HEK293 (cell line): Measurements from ENCODE around the gene ELAVL1.

Experiments used
- CTCF ChIA-PET: fragments of 350-600 bp; formaldehyde crosslinking; extraction: SDS; loops from one replicate; lab custom pipeline; 2021; ENCODE audit warnings: antibody characterized with exemption; lab: Yijun Ruan, JAX
- POLR2A ChIA-PET: fragments of 300-600 bp; formaldehyde crosslinking; extraction: SDS; loops from one replicate; lab custom pipeline; 2020; ENCODE audit warnings: antibody characterized with exemption, inconsistent platforms; lab: Yijun Ruan, JAX
- H3K27ac ChIP-seq: fragments of 200-500 bp; sonication (Bioruptor generic); 2 replicates; pipeline ENCODE4 v1.5.1; 2014; ENCODE audit warnings: low read depth, low read length, control low read depth, inconsistent platforms; ENCODE audit errors: extremely low read depth
- H3K36me3 ChIP-seq, 2 experiments: fragments of 200-500 bp in 1 of 2; sonication (Bioruptor generic) in 1 of 2; 1 replicate in 1 of 2; 2 replicates in 1 of 2; pipeline ENCODE4 v1.5.1; 2014 to 2017; ENCODE audit warnings: inconsistent platforms in 2 of 2, low read length in 2 of 2; ENCODE audit not compliant: control insufficient read depth in 2 of 2, insufficient read depth in 1 of 2
- H3K4me1 ChIP-seq: fragments of 200-500 bp; sonication (Bioruptor generic); 2 replicates; pipeline ENCODE4 v1.5.1; 2014; ENCODE audit warnings: mild to moderate bottlenecking, low read length, inconsistent platforms; ENCODE audit not compliant: control insufficient read depth, insufficient read depth
- H3K4me3 ChIP-seq: 2 replicates; pipeline ENCODE4 v1.5.1; 2011; ENCODE audit warnings: low read depth, mild to moderate bottlenecking, control low read depth, low read length, moderate library complexity
- H3K9me3 ChIP-seq: fragments of 200-500 bp; sonication (Bioruptor generic); 2 replicates; pipeline ENCODE4 v1.5.1; 2014; ENCODE audit warnings: low read depth, low read length, inconsistent platforms; ENCODE audit not compliant: control insufficient read depth, insufficient read depth
- ATF2 ChIP-seq: fragments of 450-650 bp; formaldehyde crosslinking; IDR thresholded peaks from 2 replicates; pipeline ENCODE4 v1.5.1; 2016; ENCODE audit warnings: missing biosample characterization, missing genetic modification characterization, low read depth
- BCL11B ChIP-seq: fragments of 450-650 bp; formaldehyde crosslinking; IDR thresholded peaks from 2 replicates; pipeline ENCODE4 v1.5.1; 2016; ENCODE audit warnings: low read depth, missing biosample characterization, missing genetic modification characterization
- GLI4 ChIP-seq: fragments of 450-650 bp; formaldehyde crosslinking; IDR thresholded peaks from 2 replicates; pipeline ENCODE4 v1.5.1; 2016; ENCODE audit warnings: missing biosample characterization, missing genetic modification characterization
- INSM2 ChIP-seq: fragments of 450-650 bp; formaldehyde crosslinking; IDR thresholded peaks from 2 replicates; pipeline ENCODE4 v1.5.1; 2016; ENCODE audit warnings: missing biosample characterization, missing genetic modification characterization
- MYNN ChIP-seq: fragments of 450-650 bp; formaldehyde crosslinking; IDR thresholded peaks from 2 replicates; pipeline ENCODE4 v1.5.1; 2016; ENCODE audit warnings: missing biosample characterization, missing genetic modification characterization, borderline replicate concordance
- MZF1 ChIP-seq: fragments of 450-650 bp; formaldehyde crosslinking; IDR thresholded peaks from 2 replicates; pipeline ENCODE4 v1.5.1; 2017; ENCODE audit warnings: missing biosample characterization, missing genetic modification characterization, borderline replicate concordance
- PRDM6 ChIP-seq: fragments of 450-650 bp; formaldehyde crosslinking; IDR thresholded peaks from 2 replicates; pipeline ENCODE4 v1.5.1; 2017; ENCODE audit warnings: missing biosample characterization, missing genetic modification characterization
- SETDB1 ChIP-seq: IDR thresholded peaks from one replicate; pipeline ENCODE4 v1.6.1; 2017; ENCODE audit warnings: mild to moderate bottlenecking, low read length, moderate library complexity, mixed read lengths; ENCODE audit not compliant: insufficient read length
- ZNF2 ChIP-seq: fragments of 450-650 bp; formaldehyde crosslinking; IDR thresholded peaks from 2 replicates; pipeline ENCODE4 v1.5.1; 2016; ENCODE audit warnings: missing biosample characterization, missing genetic modification characterization
- ZNF223 ChIP-seq: fragments of 450-650 bp; formaldehyde crosslinking; IDR thresholded peaks from 2 replicates; pipeline ENCODE4 v1.5.1; 2016; ENCODE audit warnings: missing biosample characterization, missing genetic modification characterization
- ZNF24 ChIP-seq: fragments of 450-650 bp; formaldehyde crosslinking; IDR thresholded peaks from 2 replicates; pipeline ENCODE4 v1.5.1; 2016; ENCODE audit warnings: missing biosample characterization, missing genetic modification characterization
- ZNF248 ChIP-seq: fragments of 450-650 bp; formaldehyde crosslinking; IDR thresholded peaks from 2 replicates; pipeline ENCODE4 v1.5.1; 2017; ENCODE audit warnings: missing biosample characterization, missing genetic modification characterization
- ZNF324 ChIP-seq: fragments of 450-650 bp; formaldehyde crosslinking; IDR thresholded peaks from 2 replicates; pipeline ENCODE4 v1.5.1; 2016; ENCODE audit warnings: missing biosample characterization, missing genetic modification characterization
- ZNF335 ChIP-seq: fragments of 450-650 bp; formaldehyde crosslinking; conservative IDR thresholded peaks from 2 replicates; pipeline ENCODE4 v1.5.1; 2016; ENCODE audit warnings: missing biosample characterization, missing genetic modification characterization
- ZNF354C ChIP-seq: fragments of 450-650 bp; formaldehyde crosslinking; IDR thresholded peaks from 2 replicates; pipeline ENCODE4 v1.5.1; 2016; ENCODE audit warnings: missing biosample characterization, missing genetic modification characterization, low read depth, borderline replicate concordance
- ZNF416 ChIP-seq: fragments of 450-650 bp; formaldehyde crosslinking; IDR thresholded peaks from 2 replicates; pipeline ENCODE4 v1.5.1; 2016; ENCODE audit warnings: missing biosample characterization, missing genetic modification characterization
- ZNF426 ChIP-seq: fragments of 450-650 bp; formaldehyde crosslinking; IDR thresholded peaks from 2 replicates; pipeline ENCODE4 v1.5.1; 2017; ENCODE audit warnings: missing biosample characterization, missing genetic modification characterization, mild to moderate bottlenecking, inconsistent platforms, moderate library complexity
- ZNF449 ChIP-seq: fragments of 450-650 bp; formaldehyde crosslinking; IDR thresholded peaks from 2 replicates; pipeline ENCODE4 v1.5.1; 2017; ENCODE audit warnings: missing biosample characterization, mild to moderate bottlenecking, missing genetic modification characterization, moderate library complexity
- ZNF548 ChIP-seq: fragments of 450-650 bp; formaldehyde crosslinking; IDR thresholded peaks from 2 replicates; pipeline ENCODE4 v1.5.1; 2016; ENCODE audit warnings: missing biosample characterization, missing genetic modification characterization
- ZNF558 ChIP-seq: fragments of 450-650 bp; formaldehyde crosslinking; IDR thresholded peaks from 2 replicates; pipeline ENCODE4 v1.5.1; 2016; ENCODE audit warnings: missing biosample characterization, missing genetic modification characterization
- ZNF560 ChIP-seq: fragments of 450-650 bp; formaldehyde crosslinking; IDR thresholded peaks from 2 replicates; pipeline ENCODE4 v1.5.1; 2017; ENCODE audit warnings: missing biosample characterization, missing genetic modification characterization, borderline replicate concordance
- ZNF580 ChIP-seq: fragments of 450-650 bp; formaldehyde crosslinking; IDR thresholded peaks from 2 replicates; pipeline ENCODE4 v1.5.1; 2016; ENCODE audit warnings: missing biosample characterization, missing genetic modification characterization
- ZNF610 ChIP-seq: fragments of 450-650 bp; formaldehyde crosslinking; IDR thresholded peaks from 2 replicates; pipeline ENCODE4 v1.5.1; 2016; ENCODE audit warnings: missing biosample characterization, missing genetic modification characterization, borderline replicate concordance
- ZNF621 ChIP-seq: fragments of 450-650 bp; formaldehyde crosslinking; IDR thresholded peaks from 2 replicates; pipeline ENCODE4 v1.5.1; 2017; ENCODE audit warnings: missing biosample characterization, missing genetic modification characterization
- ZNF629 ChIP-seq: fragments of 450-650 bp; formaldehyde crosslinking; IDR thresholded peaks from 2 replicates; pipeline ENCODE4 v1.5.1; 2017; ENCODE audit warnings: missing biosample characterization, missing genetic modification characterization
- ZNF658 ChIP-seq: fragments of 450-650 bp; formaldehyde crosslinking; IDR thresholded peaks from 2 replicates; pipeline ENCODE4; 2016; ENCODE audit warnings: missing biosample characterization, missing genetic modification characterization
- ZNF785 ChIP-seq: fragments of 450-650 bp; formaldehyde crosslinking; IDR thresholded peaks from 2 replicates; pipeline ENCODE4 v1.5.1; 2016; ENCODE audit warnings: missing biosample characterization, missing genetic modification characterization
- ZNF791 ChIP-seq: fragments of 450-650 bp; formaldehyde crosslinking; IDR thresholded peaks from 2 replicates; pipeline ENCODE4 v1.5.1; 2016; ENCODE audit warnings: missing biosample characterization, missing genetic modification characterization
- ZNF792 ChIP-seq: fragments of 450-650 bp; formaldehyde crosslinking; IDR thresholded peaks from 2 replicates; pipeline ENCODE4 v1.5.1; 2016; ENCODE audit warnings: missing biosample characterization, missing genetic modification characterization
- ZSCAN16 ChIP-seq: fragments of 450-650 bp; formaldehyde crosslinking; IDR thresholded peaks from 2 replicates; pipeline ENCODE4 v1.5.1; 2016; ENCODE audit warnings: missing biosample characterization, missing genetic modification characterization

ELAVL1 gene

GRCh38 chr19:7944177-7944761 lies 61.2 kb downstream of the ELAVL1 start (continued):
- TF ChIP-seq MZF1 (tag by site-specific recombination) (no peak; the same call in 1 of the 2 replicates), INSM2 (peak; percentile 64), ZNF223 (tag by site-specific recombination) (peak; percentile 41; the same call in 1 of the 2 replicates), ZNF335 (tag by site-specific recombination) (peak; percentile 35; the same call in 1 of the 2 replicates), ZNF785 (tag by site-specific recombination) (no peak), ZNF324 (tag by site-specific recombination) (peak; percentile 81; the same call in 1 of the 2 replicates), BCL11B (tag by site-specific recombination) (no peak), ZNF558 (peak; percentile 68; the same call in 1 of the 2 replicates), ZNF792 (tag by site-specific recombination) (0 out of 2 replicates have a peak, but pooled peaks have one; percentile 7), ATF2 (tag by site-specific recombination) (0 out of 2 replicates have a peak, but pooled peaks have one; percentile 36), ZNF416 (tag by site-specific recombination) (no peak), ZNF2 (tag by site-specific recombination) (peak; percentile 87), ZNF560 (tag by site-specific recombination) (no peak), ZNF658 (tag by site-specific recombination) (no peak), ZNF621 (no peak), ZNF580 (peak; percentile 66)

GRCh38 chr19:7943444-7944176 lies 61.8 kb downstream of the ELAVL1 start, which contains the start of gene TIMM44:
TIMM44 (minus strand) TSS chr19:7943666; CDS start chr19:7943651, 15 bp downstream.
- peaks cover 0 to 30% of the 10 kb centered on the region in 2 experiments; a peak in 2 of 3 replicates for H3K36me3 ChIP-seq
- peak within 1 kb of the TSS; percentile 90 for H3K27ac ChIP-seq
- H3K4me1 ChIP-seq, result no peaks in the 10 kb centered on the region
- peak; percentile 21 for TF ChIP-seq SETDB1
- no peak for TF ChIP-seq GLI4 (tag by site-specific recombination)
- peak; percentile 13; the same call in 1 of the 2 replicates for TF ChIP-seq ZNF580
- TF ChIP-seq PRDM6 (tag by site-specific recombination), result no peak
- TF ChIP-seq ZNF610 (tag by site-specific recombination), result peak; percentile 93
- TF ChIP-seq ZNF354C (tag by site-specific recombination), result no peak
- TF ChIP-seq MYNN (tag by site-specific recombination), result no peak
- TF ChIP-seq ZNF629 (tag by site-specific recombination), result peak; percentile 70
- TF ChIP-seq ZNF426 (tag by site-specific recombination), result no peak
- TF ChIP-seq ZNF548, result no peak
- no peak for TF ChIP-seq ZNF449
- TF ChIP-seq ZSCAN16 (tag by site-specific recombination), result no peak
- peak; percentile 36 for TF ChIP-seq ZNF24 (tag by site-specific recombination)
- TF ChIP-seq ZNF791, result no peak
- no peak for TF ChIP-seq ZNF248 (tag by site-specific recombination)

More at GRCh38 chr19:7943444-7944176, 61.8 kb downstream of the ELAVL1 start, which contains the start of gene TIMM44:
- H3K9me3 ChIP-seq, result no peaks in the 10 kb centered on the region
- ChIA-PET POLR2A (interaction anchor here (0.5 to 4.2 kb wide), 40 partner anchors 9 to 874 kb away, joined by 3 to 60 read pairs (median 4); partner anchors contain the start of genes CCL25, CTXN1, ELAVL1 and MAP2K7), CTCF (interaction anchor here (0.5 to 2.6 kb wide), 37 partner anchors 9 to 567 kb away, joined by 3 to 26 read pairs (median 5); partner anchors contain the start of genes CTXN1, MAP2K7 and SNAPC2)
- peak within 1 kb of the TSS; percentile 99 for H3K4me3 ChIP-seq
